GM06990 (cell line): ENCODE measurements around the gene AGBL3.
"Not testable (repeated sequence)": the region's sequence is repeated elsewhere in the genome, so short reads cannot be mapped to it uniquely, and the experiment has no call there.

Experiments
- DNase-seq: peaks from one replicate; pipeline ENCODE4 v3.0.0-alpha.2; 2011; ENCODE audit not compliant: insufficient read length; ENCODE audit errors: extremely low read depth
- H3K27me3 ChIP-seq: replicated peaks from 2 replicates; pipeline ENCODE4 v1.6.0; 2011; ENCODE audit warnings: low read length; ENCODE audit not compliant: control insufficient read depth, insufficient read depth
- H3K36me3 ChIP-seq: 2 replicates; pipeline ENCODE4 v1.5.1; 2011; ENCODE audit warnings: low read length; ENCODE audit not compliant: control insufficient read depth, insufficient read depth
- H3K4me3 ChIP-seq: replicated peaks from 2 replicates; pipeline ENCODE4 v1.5.1; 2011; ENCODE audit warnings: low read depth, mild to moderate bottlenecking, control low read depth, low read length
- CTCF ChIP-seq: IDR thresholded peaks from 2 replicates; pipeline ENCODE4 v1.5.1; 2011; ENCODE audit warnings: low read length, control low read depth, mild to moderate bottlenecking, inconsistent platforms; ENCODE audit not compliant: insufficient read depth, poor library complexity, severe bottlenecking

The AGBL3 gene

GRCh38 chr7:134966691-134967090 is 19.6 kb upstream of the AGBL3 start:
- H3K36me3 ChIP-seq = no peaks in the 10 kb centered on the region
- DNase-seq = no peak
- TF ChIP-seq CTCF = no peak

GRCh38 chr7:134968110-134968509 is 18.2 kb upstream of the AGBL3 start:
- no peaks in the 10 kb centered on the region for H3K27me3 ChIP-seq
- H3K4me3 ChIP-seq = no peak overlapping the region
- no peak for DNase-seq
- TF ChIP-seq CTCF = no peak
- H3K36me3 ChIP-seq = no peaks in the 10 kb centered on the region

More at GRCh38 chr7:134966691-134967090, 19.6 kb upstream of the AGBL3 start:
- no peaks in the 10 kb centered on the region for H3K27me3 ChIP-seq
- H3K4me3 ChIP-seq = no peak overlapping the region

- not testable (repeated sequence) for H3K27me3 ChIP-seq, DNase-seq
Observed at GRCh38 chr7:134981645-134982044, 4.7 kb upstream of the AGBL3 start.

GRCh38 chr7:134985894-134986362 is 380 bp upstream of the AGBL3 start:
- H3K36me3 ChIP-seq = no peaks in the 10 kb centered on the region
- peak overlapping the region; percentile 82 for H3K4me3 ChIP-seq
- TF ChIP-seq CTCF = no peak
- no peak for DNase-seq
- H3K27me3 ChIP-seq = no peaks in the 10 kb centered on the region

More at GRCh38 chr7:134981645-134982044, 4.7 kb upstream of the AGBL3 start:
- H3K4me3 ChIP-seq, H3K36me3 ChIP-seq: not testable (repeated sequence)

- no peak for TF ChIP-seq CTCF
- peak overlapping the region; percentile 82 for H3K4me3 ChIP-seq
- no peak for DNase-seq
- no peaks in the 10 kb centered on the region for H3K27me3 ChIP-seq
- no peaks in the 10 kb centered on the region for H3K36me3 ChIP-seq
Observed at GRCh38 chr7:134988161-134988560, 1.9 kb downstream of the AGBL3 start.

GRCh38 chr7:134991469-134992339 is 5.4 kb downstream of the AGBL3 start:
- TF ChIP-seq CTCF = no peak
- Histone ChIP-seq H3K36me3 (no peaks in the 10 kb centered on the region), H3K27me3 (no peaks in the 10 kb centered on the region), H3K4me3 (no peak overlapping the region)
- DNase-seq = no peak
